Measurements from ENCODE around the gene RHOV. TPM values are rescaled to one million over a fixed set of nuclear protein-coding genes. Genes with fewer than 3 reads are reported as not detected.
"Not testable (repeated sequence)": the region's sequence is repeated elsewhere in the genome, so short reads cannot be mapped to it uniquely, and the experiment has no call there.

Gene RHOV
- total and polyA plus RNA-seq, 2 experiments from 2014 or later, result 0.84 to 1.2 TPM

DNA sequence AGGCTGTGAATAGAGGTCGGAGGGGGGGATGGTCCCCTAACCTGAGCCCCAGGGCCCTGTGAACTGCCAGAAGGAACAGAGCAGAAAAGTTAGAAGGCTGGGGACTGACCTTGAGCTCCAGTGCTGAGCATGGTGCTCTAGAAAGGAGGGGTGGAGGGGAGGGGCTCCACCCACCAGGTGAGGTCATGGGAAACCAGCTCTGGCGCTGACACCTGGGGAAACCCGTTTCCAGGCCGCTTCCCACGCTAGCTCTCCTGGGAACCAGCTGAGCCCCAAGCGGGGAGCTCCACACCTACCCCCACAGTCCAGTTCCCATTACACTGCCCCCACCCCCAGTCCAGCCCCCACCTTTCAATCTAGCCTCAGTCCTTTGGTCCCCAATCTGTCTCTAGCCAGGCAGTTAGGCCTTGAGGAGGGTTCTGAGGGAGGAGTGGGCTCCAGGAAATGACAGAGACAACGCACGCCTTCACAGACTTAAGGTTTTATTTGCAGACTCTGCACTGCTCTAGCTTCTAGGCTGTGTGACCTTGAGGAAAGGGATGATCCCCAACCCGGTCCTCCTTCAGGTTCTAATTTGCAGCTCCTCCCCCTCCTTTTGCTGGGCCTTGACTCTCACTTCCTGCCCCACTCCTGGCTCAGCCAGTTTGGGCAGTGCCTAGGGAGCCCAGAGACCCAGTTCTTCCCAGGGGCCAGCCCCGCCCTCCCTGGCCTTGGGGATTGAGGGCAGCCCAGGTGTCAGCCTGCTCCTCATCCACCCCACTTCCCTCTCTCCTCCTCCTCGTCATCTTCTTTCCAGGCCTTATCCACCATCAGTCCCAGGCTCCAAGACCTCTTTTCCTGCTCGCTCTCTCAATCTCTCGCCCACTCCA is 2.1 kb downstream of the RHOV start:
- Histone ChIP-seq H3K36me3 (no peaks in the 10 kb centered on the region), H3K4me1 (ENCODE audit: low read depth) (no peaks in the 10 kb centered on the region), H3K9me3 (ENCODE audit: low read depth) (no peaks in the 10 kb centered on the region), H3K27ac (no peak overlapping the region), H3K27me3 (peaks cover 9% of the 10 kb centered on the region), H3K4me3 (no peak overlapping the region)
- TF ChIP-seq, protein P1, sequence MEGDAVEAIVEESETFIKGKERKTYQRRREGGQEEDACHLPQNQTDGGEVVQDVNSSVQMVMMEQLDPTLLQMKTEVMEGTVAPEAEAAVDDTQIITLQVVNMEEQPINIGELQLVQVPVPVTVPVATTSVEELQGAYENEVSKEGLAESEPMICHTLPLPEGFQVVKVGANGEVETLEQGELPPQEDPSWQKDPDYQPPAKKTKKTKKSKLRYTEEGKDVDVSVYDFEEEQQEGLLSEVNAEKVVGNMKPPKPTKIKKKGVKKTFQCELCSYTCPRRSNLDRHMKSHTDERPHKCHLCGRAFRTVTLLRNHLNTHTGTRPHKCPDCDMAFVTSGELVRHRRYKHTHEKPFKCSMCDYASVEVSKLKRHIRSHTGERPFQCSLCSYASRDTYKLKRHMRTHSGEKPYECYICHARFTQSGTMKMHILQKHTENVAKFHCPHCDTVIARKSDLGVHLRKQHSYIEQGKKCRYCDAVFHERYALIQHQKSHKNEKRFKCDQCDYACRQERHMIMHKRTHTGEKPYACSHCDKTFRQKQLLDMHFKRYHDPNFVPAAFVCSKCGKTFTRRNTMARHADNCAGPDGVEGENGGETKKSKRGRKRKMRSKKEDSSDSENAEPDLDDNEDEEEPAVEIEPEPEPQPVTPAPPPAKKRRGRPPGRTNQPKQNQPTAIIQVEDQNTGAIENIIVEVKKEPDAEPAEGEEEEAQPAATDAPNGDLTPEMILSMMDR (IDR thresholded peaks at IDR 0.05; ENCODE audit: low read depth, low read length), result no peak
- DNase-seq (ENCODE audit: low read depth in 1 of 2, low spot score in 1 of 2), result no peak

GRCh38 chr15:40870716-40871115 is 3.3 kb downstream of the RHOV start:
- Histone ChIP-seq H3K4me3 (no peak overlapping the region), H3K36me3 (no peaks in the 10 kb centered on the region), H3K4me1 (ENCODE audit: low read depth) (no peaks in the 10 kb centered on the region), H3K27ac (no peak overlapping the region), H3K27me3 (peaks cover 9% of the 10 kb centered on the region), H3K9me3 (ENCODE audit: low read depth) (no peaks in the 10 kb centered on the region)
- no peak for DNase-seq (ENCODE audit: low read depth in 1 of 2, low spot score in 1 of 2)
- TF ChIP-seq, protein P1 (IDR thresholded peaks at IDR 0.05; ENCODE audit: low read depth, low read length), result no peak

DNA sequence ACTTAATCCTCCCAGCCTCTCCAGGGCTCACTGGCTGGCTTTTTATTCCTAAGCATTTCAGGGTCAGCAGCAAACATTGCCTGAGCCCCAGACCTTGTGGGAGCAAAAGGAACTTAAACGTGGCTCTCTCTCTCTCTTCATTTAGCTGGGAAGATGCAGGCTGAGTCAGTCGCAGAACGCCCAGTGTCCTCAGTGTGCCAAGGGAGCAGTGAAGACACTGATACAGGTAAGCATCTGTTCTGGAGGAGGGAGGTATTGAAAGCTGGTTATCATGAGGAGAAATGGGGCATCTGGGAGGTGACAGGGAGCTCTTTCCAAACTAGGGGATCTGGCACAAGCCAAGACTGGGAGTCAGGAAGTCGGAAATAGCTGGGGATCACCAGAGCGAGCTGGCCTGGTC is 4.3 kb downstream of the RHOV start:
- TF ChIP-seq, protein P1 (IDR thresholded peaks at IDR 0.05; ENCODE audit: low read depth, low read length), result no peak
- Histone ChIP-seq H3K4me1 (ENCODE audit: low read depth) (no peaks in the 10 kb centered on the region), H3K27me3 (peaks cover 9% of the 10 kb centered on the region), H3K4me3 (no peak overlapping the region), H3K9me3 (ENCODE audit: low read depth) (no peaks in the 10 kb centered on the region), H3K27ac (no peak overlapping the region), H3K36me3 (no peaks in the 10 kb centered on the region)
- DNase-seq (ENCODE audit: low read depth in 1 of 2, low spot score in 1 of 2), result no peak

- Histone ChIP-seq H3K4me3 (no peak overlapping the region), H3K36me3 (no peaks in the 10 kb centered on the region), H3K27me3 (no peaks in the 10 kb centered on the region), H3K9me3 (ENCODE audit: low read depth) (no peaks in the 10 kb centered on the region), H3K27ac (no peak overlapping the region), H3K4me1 (ENCODE audit: low read depth) (no peaks in the 10 kb centered on the region)
- no peak for DNase-seq (ENCODE audit: low read depth in 1 of 2, low spot score in 1 of 2)
- TF ChIP-seq, protein P1 (IDR thresholded peaks at IDR 0.05; ENCODE audit: low read depth, low read length), result no peak
Observed at GRCh38 chr15:40867199-40867598, 6.8 kb downstream of the RHOV start.

GRCh38 chr15:40863660-40864270 is 10.3 kb downstream of the RHOV start:
- no peak for DNase-seq (ENCODE audit: low read depth in 1 of 2, low spot score in 1 of 2)

GRCh38 chr15:40861147-40861546 is 12.9 kb downstream of the RHOV start:
- DNase-seq (ENCODE audit: low read depth in 1 of 2, low spot score in 1 of 2); H3K4me1 ChIP-seq (ENCODE audit: low read depth); H3K4me3 ChIP-seq; H3K27ac ChIP-seq; H3K27me3 ChIP-seq; H3K36me3 ChIP-seq; H3K9me3 ChIP-seq (ENCODE audit: low read depth): not testable (repeated sequence)

More at GRCh38 chr15:40863660-40864270, 10.3 kb downstream of the RHOV start:
- H3K4me3 ChIP-seq, result no peak overlapping the region
- TF ChIP-seq, protein P1 (IDR thresholded peaks at IDR 0.05; ENCODE audit: low read depth, low read length), result no peak
- no peaks in the 10 kb centered on the region for H3K4me1 ChIP-seq (ENCODE audit: low read depth)
- H3K36me3 ChIP-seq, result no peaks in the 10 kb centered on the region
- no peak overlapping the region for H3K27ac ChIP-seq
- no peaks in the 10 kb centered on the region for H3K9me3 ChIP-seq (ENCODE audit: low read depth)
- no peaks in the 10 kb centered on the region for H3K27me3 ChIP-seq

Data from cardiac muscle cell (in vitro differentiated cells and primary cell).